H9 (cell line): ENCODE measurements around the gene SLCO2A1. TPM values are rescaled to one million over a fixed set of nuclear protein-coding genes. Genes with fewer than 3 reads are reported as not detected.

ENCODE experiments used
- DNase-seq: peaks from one replicate; pipeline ENCODE4 v3.0.0-alpha.2; 2017
- H2AFZ ChIP-seq: one replicate; pipeline ENCODE4 v1.6.1; 2013; ENCODE audit warnings: mild to moderate bottlenecking, low read length, control low read depth, moderate library complexity
- H2AK5ac ChIP-seq: 2 replicates; pipeline ENCODE4 v1.6.1; 2013; ENCODE audit warnings: low read length, control low read depth, mixed read lengths; ENCODE audit not compliant: insufficient read length
- H2BK120ac ChIP-seq: one replicate; pipeline ENCODE4 v1.6.1; 2013; ENCODE audit warnings: low read depth, mild to moderate bottlenecking, low read length, control low read depth, inconsistent platforms; ENCODE audit not compliant: poor library complexity, severe bottlenecking
- H2BK12ac ChIP-seq: 2 replicates; pipeline ENCODE4 v1.6.1; 2013; ENCODE audit warnings: low read length, control low read depth, mixed read lengths, low read depth; ENCODE audit not compliant: insufficient read length
- H2BK15ac ChIP-seq: 2 replicates; pipeline ENCODE4 v1.6.1; 2013; ENCODE audit warnings: low read depth, low read length, control low read depth
- H2BK20ac ChIP-seq: one replicate; pipeline ENCODE4 v1.6.1; 2013; ENCODE audit warnings: low read depth, mild to moderate bottlenecking, low read length, control low read depth, inconsistent platforms; ENCODE audit not compliant: poor library complexity, severe bottlenecking
- H2BK5ac ChIP-seq: 2 replicates; pipeline ENCODE4 v1.6.1; 2013; ENCODE audit warnings: low read length, control low read depth, mixed read lengths; ENCODE audit not compliant: insufficient read length
- H3K14ac ChIP-seq: 2 replicates; pipeline ENCODE4 v1.6.1; 2013; ENCODE audit warnings: low read length, control low read depth; ENCODE audit not compliant: insufficient read depth
- H3K18ac ChIP-seq: 2 replicates; pipeline ENCODE4 v1.6.1; 2013; ENCODE audit warnings: low read depth, mild to moderate bottlenecking, mixed read lengths, low read length, control low read depth; ENCODE audit not compliant: insufficient read length
- H3K23ac ChIP-seq: 2 replicates; pipeline ENCODE4 v1.6.1; 2013; ENCODE audit warnings: low read length, control low read depth, mixed read lengths, low read depth; ENCODE audit not compliant: insufficient read length
- H3K23me2 ChIP-seq: 2 replicates; pipeline ENCODE4 v1.6.1; 2013; ENCODE audit warnings: low read depth, mild to moderate bottlenecking, mixed read lengths, low read length, control low read depth; ENCODE audit not compliant: insufficient read length, poor library complexity, severe bottlenecking
- H3K27ac ChIP-seq: 2 replicates; pipeline ENCODE4 v1.5.1; 2013; ENCODE audit warnings: low read length, control low read depth, mixed read lengths, low read depth; ENCODE audit not compliant: insufficient read length
- H3K27me3 ChIP-seq: 2 replicates; pipeline ENCODE4 v1.6.1; 2013; ENCODE audit warnings: low read length, control low read depth, inconsistent platforms; ENCODE audit not compliant: insufficient read depth
- H3K4ac ChIP-seq: 2 replicates; pipeline ENCODE4 v1.6.1; 2013; ENCODE audit warnings: low read depth, mild to moderate bottlenecking, control low read depth, inconsistent platforms, low read length, moderate library complexity
- H3K4me1 ChIP-seq: 2 replicates; pipeline ENCODE4 v1.6.1; 2013; ENCODE audit warnings: low read length, control low read depth, inconsistent platforms; ENCODE audit not compliant: insufficient read depth
- H3K4me2 ChIP-seq: 2 replicates; pipeline ENCODE4 v1.6.1; 2013; ENCODE audit warnings: low read length, control low read depth, mixed read lengths; ENCODE audit not compliant: insufficient read length, insufficient read depth
- H3K56ac ChIP-seq: 2 replicates; pipeline ENCODE4 v1.6.1; 2013; ENCODE audit warnings: low read depth, mild to moderate bottlenecking, mixed read lengths, low read length, control low read depth; ENCODE audit not compliant: insufficient read length
- H3K79me1 ChIP-seq: 2 replicates; pipeline ENCODE4 v1.6.1; 2013; ENCODE audit warnings: low read depth, mild to moderate bottlenecking, moderate library complexity, low read length, control low read depth, inconsistent platforms; ENCODE audit not compliant: insufficient read depth, poor library complexity, severe bottlenecking
- H3K79me2 ChIP-seq: 2 replicates; pipeline ENCODE4 v1.6.1; 2013; ENCODE audit warnings: low read length, control low read depth, inconsistent platforms; ENCODE audit not compliant: insufficient read depth
- H3K9ac ChIP-seq: 2 replicates; pipeline ENCODE4 v1.6.1; 2013; ENCODE audit warnings: low read length, control low read depth, mixed read lengths; ENCODE audit not compliant: insufficient read length; ENCODE audit errors: extremely low read depth
- H3K9me3 ChIP-seq: one replicate; pipeline ENCODE4 v1.6.1; 2013; ENCODE audit warnings: low read depth, low read length, inconsistent platforms; ENCODE audit not compliant: control insufficient read depth
- H3T11ph ChIP-seq: one replicate; pipeline ENCODE4 v1.6.1; 2013; ENCODE audit warnings: mild to moderate bottlenecking, low read length, control low read depth, inconsistent platforms
- H4K20me1 ChIP-seq: one replicate; pipeline ENCODE4 v1.6.1; 2013; ENCODE audit not compliant: control insufficient read depth, insufficient read length, insufficient read depth
- H4K5ac ChIP-seq: 2 replicates; pipeline ENCODE4 v1.6.1; 2013; ENCODE audit warnings: low read depth, mild to moderate bottlenecking, mixed read lengths, low read length, control low read depth; ENCODE audit not compliant: insufficient read length
- H4K8ac ChIP-seq: replicated peaks from 2 replicates; pipeline ENCODE4 v1.6.1; 2013; ENCODE audit warnings: low read length, control low read depth, mixed read lengths, low read depth; ENCODE audit not compliant: insufficient read length
- H4K91ac ChIP-seq: 2 replicates; pipeline ENCODE4 v1.6.1; 2013; ENCODE audit warnings: low read depth, mild to moderate bottlenecking, moderate library complexity, mixed read lengths, low read length, control low read depth; ENCODE audit not compliant: insufficient read length
- H3K27ac Mint-ChIP-seq, 3 experiments: 2 replicates in 2 of 3; 3 replicates in 1 of 3; pipeline ENCODE4 v1.8.0; 2020 to 2021; ENCODE audit warnings: mixed read lengths in 3 of 3, mild to moderate bottlenecking in 1 of 3, moderate library complexity in 1 of 3
- H3K27me3 Mint-ChIP-seq: 2 replicates; pipeline ENCODE4 v1.8.0; 2021; ENCODE audit warnings: low read depth, mild to moderate bottlenecking, moderate library complexity, mixed read lengths
- H3K36me3 Mint-ChIP-seq, 3 experiments: 2 replicates in 2 of 3; 3 replicates in 1 of 3; pipeline ENCODE4 v1.8.0; 2020 to 2021; ENCODE audit warnings: low read depth in 3 of 3, mixed read lengths in 3 of 3; ENCODE audit not compliant: insufficient read depth in 1 of 3
- H3K4me1 Mint-ChIP-seq, 2 experiments: 2 replicates each; pipeline ENCODE4 v1.8.0; 2020; ENCODE audit warnings: mixed read lengths in 2 of 2
- H3K4me3 Mint-ChIP-seq, 2 experiments: 2 replicates in 1 of 2; 3 replicates in 1 of 2; pipeline ENCODE4 v1.8.0; 2020 to 2021; ENCODE audit warnings: mild to moderate bottlenecking in 2 of 2, mixed read lengths in 2 of 2, moderate library complexity in 1 of 2
- H3K9me3 Mint-ChIP-seq, 2 experiments: 2 replicates in 1 of 2; 3 replicates in 1 of 2; pipeline ENCODE4 v1.8.0; 2020; ENCODE audit warnings: mild to moderate bottlenecking in 2 of 2, mixed read lengths in 2 of 2, moderate library complexity in 1 of 2
- WGBS: extraction: QIAGEN DNeasy Blood & Tissue Kit; methylation state at CpG from one replicate; pipeline ENCODE4 v1.1.7; 2013; ENCODE audit warnings: missing lambda C conversion rate, low lambda C conversion rate, mixed read lengths; ENCODE audit not compliant: insufficient read length; ENCODE audit errors: extremely low coverage; 5-methylcytosine and 5-hydroxymethylcytosine counted together
- total RNA-seq: library from RNA; stranded (reverse); gene quantifications from 2 replicates; pipeline ENCODE4 v1.2.1, GENCODE V29; 2021
- TF ChIP-seq, protein P1 (sequence below): fragments of 200-600 bp; sonication (generic); conservative IDR thresholded peaks from 3 replicates; pipeline ENCODE4 v1.8.0; 2021; ENCODE audit warnings: antibody characterized with exemption, mild to moderate bottlenecking

Gene SLCO2A1
- total RNA-seq, 1 experiment from 2014 or later: 0.98 TPM

- Histone ChIP-seq H2BK12ac (no peak overlapping the region), H4K8ac (no peak overlapping the region), H2AFZ (no peak overlapping the region), H3K4me2 (no peak overlapping the region), H2BK15ac (no peak overlapping the region), H3K23me2 (no peaks in the 10 kb centered on the region), H3K9ac (no peak overlapping the region), H4K20me1 (no peaks in the 10 kb centered on the region), H2AK5ac (no peak overlapping the region), H4K5ac (no peak overlapping the region), H3K79me2 (no peaks in the 10 kb centered on the region), H3K23ac (no peak overlapping the region), H3K27me3 (no peaks in the 10 kb centered on the region; the same call in 1 of the 2 replicates), H3K18ac (no peak overlapping the region), H3K4ac (no peak overlapping the region), H3K9me3 (no peaks in the 10 kb centered on the region), H2BK5ac (no peak overlapping the region), H3K27ac (no peak overlapping the region), H3K14ac (no peak overlapping the region), H3T11ph (no peak overlapping the region), H2BK20ac (no peak overlapping the region), H3K4me1 (no peaks in the 10 kb centered on the region), H3K79me1 (no peaks in the 10 kb centered on the region), H4K91ac (no peak overlapping the region), H3K56ac (no peak overlapping the region), H2BK120ac (no peak overlapping the region)
- TF ChIP-seq, protein P1, sequence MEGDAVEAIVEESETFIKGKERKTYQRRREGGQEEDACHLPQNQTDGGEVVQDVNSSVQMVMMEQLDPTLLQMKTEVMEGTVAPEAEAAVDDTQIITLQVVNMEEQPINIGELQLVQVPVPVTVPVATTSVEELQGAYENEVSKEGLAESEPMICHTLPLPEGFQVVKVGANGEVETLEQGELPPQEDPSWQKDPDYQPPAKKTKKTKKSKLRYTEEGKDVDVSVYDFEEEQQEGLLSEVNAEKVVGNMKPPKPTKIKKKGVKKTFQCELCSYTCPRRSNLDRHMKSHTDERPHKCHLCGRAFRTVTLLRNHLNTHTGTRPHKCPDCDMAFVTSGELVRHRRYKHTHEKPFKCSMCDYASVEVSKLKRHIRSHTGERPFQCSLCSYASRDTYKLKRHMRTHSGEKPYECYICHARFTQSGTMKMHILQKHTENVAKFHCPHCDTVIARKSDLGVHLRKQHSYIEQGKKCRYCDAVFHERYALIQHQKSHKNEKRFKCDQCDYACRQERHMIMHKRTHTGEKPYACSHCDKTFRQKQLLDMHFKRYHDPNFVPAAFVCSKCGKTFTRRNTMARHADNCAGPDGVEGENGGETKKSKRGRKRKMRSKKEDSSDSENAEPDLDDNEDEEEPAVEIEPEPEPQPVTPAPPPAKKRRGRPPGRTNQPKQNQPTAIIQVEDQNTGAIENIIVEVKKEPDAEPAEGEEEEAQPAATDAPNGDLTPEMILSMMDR: no peak
- Mint-ChIP-seq H3K36me3 (no peaks in the 10 kb centered on the region), H3K27ac (peak overlapping the region in 1 of 3 experiments; percentile 15; a peak in 1 of 7 replicates), H3K4me1 (peaks cover 10 to 16% of the 10 kb centered on the region in 2 experiments), H3K9me3 (0 out of 5 replicates have a peak, but pooled peaks cover 0 to 1% of the 10 kb centered on the region in 2 experiments), H3K27me3 (peaks cover 29% of the 10 kb centered on the region), H3K4me3 (no peak overlapping the region)
- DNase-seq: no peak
- WGBS: no CpG with 5 or more reads among the region's 9 CpGs
Measured at GRCh38 chr3:133998691-133999241, 31.0 kb downstream of the SLCO2A1 start.
